ENCODE results near the gene FGF14. TPM values are rescaled to one million over a fixed set of nuclear protein-coding genes. Genes with fewer than 3 reads are reported as not detected.

FGF14 gene
- total and polyA plus RNA-seq, 2 of the 4 experiments (the other 2 are of a cell fraction), result under 0.01 TPM; not detected in 1

- H3K4me3 ChIP-seq (ENCODE audit: insufficient read depth, low read depth, low read length), result no peak overlapping the region
- H3K9me3 ChIP-seq (ENCODE audit: control insufficient read depth, insufficient read depth, low read length), result no peaks in the 10 kb centered on the region
- dilution Hi-C loops (cut with HindIII; ENCODE audit: low sequenced_read_pairs, unreplicated experiment), result no loop called here
- in situ Hi-C loops (cut with MboI; ENCODE audit: low sequenced_read_pairs), result no loop called here
- TF ChIP-seq BHLHE40 (IDR thresholded peaks at IDR 0.05; ENCODE audit: low read depth, low read length), result no peak
- no peak for TF ChIP-seq POLR2A (IDR thresholded peaks at IDR 0.05; ENCODE audit: low read depth, low read length)
- no peak for TF ChIP-seq MAFK (IDR thresholded peaks at IDR 0.05; ENCODE audit: low read depth, low read length)
- no peak for TF ChIP-seq CHD1 (IDR thresholded peaks at IDR 0.05; ENCODE audit: low read depth, low read length)
- no peak for TF ChIP-seq USF2 (IDR thresholded peaks at IDR 0.05; ENCODE audit: low read depth, low read length)
- H4K5ac ChIP-seq (ENCODE audit: low read depth, low read length), result no peak overlapping the region
- H3K14ac ChIP-seq (replicated peaks; ENCODE audit: low read depth, low read length), result no peak overlapping the region
- no peak overlapping the region for H3K9ac ChIP-seq (ENCODE audit: low read depth, low read length)
- no peak overlapping the region for H2BK15ac ChIP-seq (ENCODE audit: low read depth, low read length)
- H2BK20ac ChIP-seq (ENCODE audit: low read depth, low read length), result no peak overlapping the region
- no CpG with 5 or more reads among the region's 6 CpGs for WGBS, 2 experiments (ENCODE audit: extremely low coverage in 2 of 2, insufficient read length in 1 of 2)
- H3K4ac ChIP-seq (ENCODE audit: low read depth, low read length), result no peak overlapping the region
- no peaks in the 10 kb centered on the region for H3K36me3 ChIP-seq (ENCODE audit: control insufficient read depth, insufficient read depth, low read length)
- ChIA-PET POLR2A (ENCODE audit: unreplicated experiment) (no interaction called here), CTCF (no interaction called here)
- ATAC-seq (ENCODE audit: low read depth), result no peak
- no peaks in the 10 kb centered on the region for H3K79me1 ChIP-seq (ENCODE audit: low read depth in 1 of 2, low read length in 2 of 2)
- no peak overlapping the region for H3K56ac ChIP-seq (ENCODE audit: extremely low read depth, insufficient read depth, low read length)
- no peaks in the 10 kb centered on the region for H3K9me1 ChIP-seq (ENCODE audit: insufficient read depth, low read length)
- no peak overlapping the region for H4K8ac ChIP-seq (ENCODE audit: low read depth in 2 of 2, low read length in 2 of 2)
- H2AK5ac ChIP-seq (ENCODE audit: low read depth, low read length), result no peak overlapping the region
- no peak overlapping the region for H2BK120ac ChIP-seq (ENCODE audit: low read depth, low read length)
- H3K27ac ChIP-seq (ENCODE audit: insufficient read depth, low read length), result no peak overlapping the region
- H3K4me1 ChIP-seq (ENCODE audit: control insufficient read depth, insufficient read depth, low read length), result no peaks in the 10 kb centered on the region
- no peak overlapping the region for H2AK9ac ChIP-seq (replicated peaks; ENCODE audit: low read depth, low read length, poor library complexity)
- intact Hi-C loops (cut with micrococcal nuclease), result no loop called here
- BruUV-seq (replicated peaks), result no TSS peak
- DNase-seq, result no peak
- no peaks in the 10 kb centered on the region; the same call in 1 of the 2 replicates for H3K27me3 ChIP-seq (ENCODE audit: control insufficient read depth, insufficient read depth, low read length)
- no peak overlapping the region for H3K4me2 ChIP-seq (ENCODE audit: low read depth, low read length)
- no peak overlapping the region for H4K91ac ChIP-seq (ENCODE audit: insufficient read depth, low read depth, low read length)
- no peak overlapping the region for H3K18ac ChIP-seq (ENCODE audit: low read depth, low read length)
- H2AFZ ChIP-seq (replicated peaks; ENCODE audit: low read length, poor library complexity), result no peak overlapping the region
- H4K20me1 ChIP-seq (ENCODE audit: insufficient read depth, low read length), result no peaks in the 10 kb centered on the region
- H3K23ac ChIP-seq (ENCODE audit: low read depth, low read length), result no peak overlapping the region
- H2BK5ac ChIP-seq (ENCODE audit: low read depth, low read length, poor library complexity, severe bottlenecking), result no peak overlapping the region
Measured at GRCh38 chr13:102225892-102226291, 176.0 kb downstream of the FGF14 start.

All from IMR-90 (cell line).